ENCODE measurements around the gene CERT1.

CERT1 gene

GRCh38 chr5:75550597-75550996 is 39.2 kb upstream of the CERT1 start:
- H3K27ac ChIP-seq (ENCODE audit: low read depth, low read length), result no peak overlapping the region
- H4K20me1 ChIP-seq (ENCODE audit: control insufficient read depth, insufficient read depth, low read depth, low read length), result no peaks in the 10 kb centered on the region
- no peaks in the 10 kb centered on the region for H3K79me2 ChIP-seq (ENCODE audit: control insufficient read depth, low read length)
- TF ChIP-seq CTCF (IDR thresholded peaks at IDR 0.05; ENCODE audit: low read depth, low read length, poor library complexity, severe bottlenecking) (no peak), EZH2phosphoT487 (IDR thresholded peaks at IDR 0.05; ENCODE audit: borderline replicate concordance, low read length) (no peak)
- H3K9me2 ChIP-seq (replicated peaks; ENCODE audit: control insufficient read depth, low read length), result no peaks in the 10 kb centered on the region
- no peaks in the 10 kb centered on the region for H3K27me3 ChIP-seq (ENCODE audit: control insufficient read depth, low read length)
- no peak overlapping the region for H3K4me2 ChIP-seq (ENCODE audit: low read length)
- H3K36me3 ChIP-seq (ENCODE audit: control insufficient read depth, low read length), result peaks cover 10% of the 10 kb centered on the region
- no peaks in the 10 kb centered on the region for H3K4me1 ChIP-seq (ENCODE audit: control insufficient read depth, low read length)
- H3K4me3 ChIP-seq (ENCODE audit: low read length), result no peak overlapping the region
- no peaks in the 10 kb centered on the region for H3F3A ChIP-seq (ENCODE audit: control insufficient read depth, insufficient read depth)
- no peaks in the 10 kb centered on the region for H3K9me3 ChIP-seq (ENCODE audit: control insufficient read depth, insufficient read depth, low read length)

GRCh38 chr5:75547812-75548211 is 36.4 kb upstream of the CERT1 start:
- Histone ChIP-seq H3K4me1 (ENCODE audit: control insufficient read depth, low read length) (no peaks in the 10 kb centered on the region), H3K27me3 (ENCODE audit: control insufficient read depth, low read length) (no peaks in the 10 kb centered on the region), H3K79me2 (ENCODE audit: control insufficient read depth, low read length) (no peaks in the 10 kb centered on the region), H3K9me2 (replicated peaks; ENCODE audit: control insufficient read depth, low read length) (no peaks in the 10 kb centered on the region), H3F3A (ENCODE audit: control insufficient read depth, insufficient read depth) (no peaks in the 10 kb centered on the region), H3K36me3 (ENCODE audit: control insufficient read depth, low read length) (peaks cover 6% of the 10 kb centered on the region), H3K4me3 (ENCODE audit: low read length) (no peak overlapping the region), H3K4me2 (ENCODE audit: low read length) (no peak overlapping the region), H3K9me3 (ENCODE audit: control insufficient read depth, insufficient read depth, low read length) (no peaks in the 10 kb centered on the region), H4K20me1 (ENCODE audit: control insufficient read depth, insufficient read depth, low read depth, low read length) (no peaks in the 10 kb centered on the region), H3K27ac (ENCODE audit: low read depth, low read length) (no peak overlapping the region)
- TF ChIP-seq EZH2phosphoT487 (IDR thresholded peaks at IDR 0.05; ENCODE audit: borderline replicate concordance, low read length) (no peak), CTCF (IDR thresholded peaks at IDR 0.05; ENCODE audit: low read depth, low read length, poor library complexity, severe bottlenecking) (no peak)

DNA sequence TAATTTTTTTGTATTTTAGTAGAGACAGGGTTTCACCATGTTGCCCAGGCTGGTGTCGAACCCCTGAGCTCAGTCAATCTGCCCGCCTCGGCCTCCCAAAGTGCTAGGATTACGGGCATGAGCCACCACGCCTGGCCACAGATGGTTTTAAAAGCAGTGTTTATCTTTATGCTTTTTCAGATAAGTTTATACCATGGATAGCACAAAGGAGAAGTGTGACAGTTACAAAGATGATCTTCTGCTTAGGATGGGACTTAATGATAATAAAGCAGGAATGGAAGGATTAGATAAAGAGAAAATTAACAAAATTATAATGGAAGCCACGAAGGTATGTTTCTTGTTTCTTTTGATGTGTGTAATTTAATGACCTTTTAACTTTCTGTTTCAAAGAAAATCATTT is 35.4 kb upstream of the CERT1 start:
- Histone ChIP-seq H3K9me2 (replicated peaks; ENCODE audit: control insufficient read depth, low read length) (no peaks in the 10 kb centered on the region), H3K27me3 (ENCODE audit: control insufficient read depth, low read length) (no peaks in the 10 kb centered on the region), H3K4me3 (ENCODE audit: low read length) (no peak overlapping the region), H4K20me1 (ENCODE audit: control insufficient read depth, insufficient read depth, low read depth, low read length) (no peaks in the 10 kb centered on the region), H3K27ac (ENCODE audit: low read depth, low read length) (no peak overlapping the region), H3K79me2 (ENCODE audit: control insufficient read depth, low read length) (no peaks in the 10 kb centered on the region), H3K4me1 (ENCODE audit: control insufficient read depth, low read length) (peaks cover 3% of the 10 kb centered on the region), H3F3A (ENCODE audit: control insufficient read depth, insufficient read depth) (no peaks in the 10 kb centered on the region), H3K4me2 (ENCODE audit: low read length) (no peak overlapping the region), H3K9me3 (ENCODE audit: control insufficient read depth, insufficient read depth, low read length) (no peaks in the 10 kb centered on the region), H3K36me3 (ENCODE audit: control insufficient read depth, low read length) (no peaks in the 10 kb centered on the region; the same call in 1 of the 2 replicates)
- no peak for TF ChIP-seq EZH2phosphoT487 (IDR thresholded peaks at IDR 0.05; ENCODE audit: borderline replicate concordance, low read length)
- TF ChIP-seq CTCF (IDR thresholded peaks at IDR 0.05; ENCODE audit: low read depth, low read length, poor library complexity, severe bottlenecking), result no peak
